GM12891 (cell line): ENCODE measurements around the gene CYP27B1.
A peak's percentile ranks its signal among the peaks of the same experiment; 100 is the strongest.

Experiments used
- DNase-seq: peaks from one replicate; pipeline ENCODE4 v3.0.0; 2011; ENCODE audit warnings: low spot score; ENCODE audit not compliant: insufficient read length
- FAIRE-seq: peaks from 2 replicates; lab custom pipeline; 2011; peaks lifted over from hg19 to GRCh38; lab: Jason Lieb, UNC
- PAX5 ChIP-seq: IDR thresholded peaks from 2 replicates; pipeline ENCODE4 v1.6.1; 2011; ENCODE audit warnings: low read length, moderate library complexity, mild to moderate bottlenecking; ENCODE audit not compliant: insufficient read depth, severe bottlenecking
- POLR2A ChIP-seq: IDR thresholded peaks from 2 replicates; pipeline ENCODE4 v1.6.1; 2011; ENCODE audit warnings: low read depth, low read length, control low read depth
- POLR2AphosphoS5 ChIP-seq: IDR thresholded peaks from 2 replicates; pipeline ENCODE4 v1.6.1; 2011; ENCODE audit warnings: low read depth, low read length, control low read depth
- POU2F2 ChIP-seq: IDR thresholded peaks from 2 replicates; pipeline ENCODE4 v1.6.1; 2011; ENCODE audit warnings: low read depth, mild to moderate bottlenecking, control low read depth, low read length, moderate library complexity
- SPI1 ChIP-seq: IDR thresholded peaks from 2 replicates; pipeline ENCODE4 v1.6.1; 2011; ENCODE audit warnings: low read depth, low read length, control low read depth
- TAF1 ChIP-seq: IDR thresholded peaks from 2 replicates; pipeline ENCODE4 v1.6.1; 2011; ENCODE audit warnings: low read depth, low read length, control low read depth

The CYP27B1 gene

DNA sequence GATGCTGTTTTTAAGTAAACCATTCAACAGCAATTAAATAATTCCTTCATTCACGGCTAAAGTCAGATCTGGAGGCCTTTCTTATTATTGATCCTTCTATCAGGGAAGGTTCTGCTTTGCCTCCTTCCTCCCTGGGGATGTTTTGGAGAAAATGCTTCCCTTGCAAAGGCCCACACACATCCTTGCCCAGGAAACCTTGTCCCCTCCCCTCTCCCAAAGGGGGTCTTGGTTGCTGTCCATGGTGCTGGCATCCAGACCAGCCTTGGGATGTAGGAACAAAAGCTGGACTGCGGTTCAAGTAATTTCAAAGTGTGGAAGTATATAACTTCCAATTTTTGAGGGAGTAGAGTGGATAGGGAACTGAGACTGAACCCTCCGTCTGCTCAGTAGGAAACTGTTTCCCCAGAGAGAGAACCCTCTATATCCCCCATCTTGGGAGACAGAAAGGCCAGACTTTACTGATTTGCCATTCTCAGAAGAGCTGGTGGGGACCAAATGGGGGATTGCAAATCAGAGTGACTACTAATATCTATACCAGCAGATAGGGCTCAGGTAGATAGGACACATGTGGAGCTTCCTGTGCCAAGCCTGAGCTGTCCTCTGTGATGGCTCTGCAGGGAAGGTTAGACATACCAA is 6.4 kb downstream of the CYP27B1 start:
- DNase-seq = no peak
- TF ChIP-seq SPI1 = no peak
- no peak for TF ChIP-seq TAF1
- TF ChIP-seq POLR2AphosphoS5 = no peak
- TF ChIP-seq POU2F2 = no peak
- TF ChIP-seq POLR2A = no peak
- no peak for TF ChIP-seq PAX5

DNA sequence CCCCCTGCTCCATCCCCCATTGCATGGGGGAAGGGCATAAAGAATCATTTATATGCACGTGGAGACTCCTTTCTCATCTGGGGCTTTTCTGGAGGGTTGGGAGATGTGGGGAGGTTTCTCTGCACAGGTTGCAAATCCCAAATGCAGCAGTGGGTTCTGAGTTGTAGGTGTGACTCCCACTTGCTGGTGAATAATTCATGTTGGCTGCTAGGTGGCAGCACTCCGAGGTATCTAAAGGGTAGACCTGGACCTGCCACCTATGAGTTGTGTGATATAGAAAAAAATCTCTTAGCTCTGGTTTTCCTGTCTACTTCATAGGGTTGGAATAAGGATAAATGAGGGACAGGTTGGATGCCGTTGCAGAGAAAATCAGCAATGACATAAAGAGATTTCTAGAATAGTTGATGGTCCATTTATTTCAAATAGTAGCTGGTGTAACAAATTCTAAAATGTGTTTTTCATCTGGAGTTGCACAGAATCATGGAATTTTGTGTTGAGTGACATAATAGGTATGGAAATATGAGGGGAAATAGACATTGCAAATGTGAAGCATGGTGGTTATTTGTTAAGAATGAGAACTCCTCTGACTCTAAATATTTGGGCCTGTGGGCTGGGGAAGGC is 7.4 kb downstream of the CYP27B1 start:
- DNase-seq (no peak), FAIRE-seq (peak; percentile 43)
- TF ChIP-seq POU2F2 (0 out of 2 replicates have a peak, but pooled peaks have one; percentile 12), TAF1 (no peak)

More for the DNA sequence above, 6.4 kb downstream of the CYP27B1 start:
- FAIRE-seq = no peak

DNA sequence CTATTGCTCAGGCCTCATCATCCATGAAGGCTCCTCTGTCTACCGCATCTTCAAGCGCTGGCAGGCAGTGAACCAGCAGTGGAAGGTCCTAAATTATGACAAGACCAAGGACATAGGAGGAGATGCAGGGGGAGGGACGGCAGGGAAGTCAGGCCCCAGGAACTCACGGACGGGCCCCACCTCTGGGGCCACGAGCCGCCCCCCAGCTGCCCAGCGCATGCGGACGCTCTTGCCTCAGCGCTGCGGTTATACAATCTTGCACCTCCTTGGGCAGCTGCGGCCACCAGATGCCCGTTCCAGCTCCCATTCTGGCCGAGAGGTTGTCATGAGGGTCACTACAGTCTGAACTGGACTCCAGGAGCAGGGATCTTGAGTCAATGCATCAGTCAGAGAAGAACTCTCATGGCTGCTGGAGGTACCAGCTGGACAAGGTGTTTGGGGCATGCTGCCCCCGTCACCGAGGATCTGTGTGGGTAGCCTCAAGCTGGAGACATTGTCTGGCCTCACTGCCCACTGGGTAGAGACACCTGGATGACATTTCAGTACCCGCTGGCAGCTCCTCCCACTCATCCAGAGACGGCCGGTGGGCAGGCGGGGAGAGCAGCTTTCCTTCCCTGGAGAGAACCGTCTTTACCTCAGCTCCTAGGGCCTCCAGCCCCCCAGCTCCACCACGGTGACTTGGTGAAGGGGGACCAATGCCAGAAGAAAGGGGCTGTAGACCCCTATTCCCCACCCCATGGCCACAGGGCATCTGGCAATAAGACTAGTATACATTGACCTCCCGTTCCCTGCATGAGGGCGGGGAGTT is 8.1 kb downstream of the CYP27B1 start:
- FAIRE-seq (no peak), DNase-seq (no peak)
- TF ChIP-seq SPI1 (no peak), POU2F2 (no peak), POLR2AphosphoS5 (no peak), PAX5 (no peak), POLR2A (no peak), TAF1 (no peak)

DNA sequence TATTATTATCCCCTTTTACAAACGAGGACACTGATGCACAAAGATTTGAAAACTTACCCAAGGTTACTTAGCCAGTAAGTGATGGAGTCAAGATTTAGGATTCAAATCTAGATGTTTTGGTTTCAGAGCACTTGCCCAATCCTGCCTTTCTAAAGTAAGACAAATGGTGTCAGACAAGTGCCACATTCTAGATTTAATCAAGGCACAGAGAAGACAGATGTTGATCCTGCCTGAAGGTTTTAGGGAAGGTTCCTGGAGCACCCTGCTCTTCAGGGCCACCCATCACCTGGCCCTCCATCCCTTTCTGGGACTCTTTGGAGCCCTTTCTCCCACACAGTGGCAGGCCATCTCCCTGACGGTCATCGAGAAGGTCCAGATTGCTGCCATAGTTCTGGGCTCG is 9.1 kb downstream of the CYP27B1 start:
- FAIRE-seq (no peak), DNase-seq (no peak)
- TF ChIP-seq POLR2AphosphoS5 (no peak), PAX5 (no peak), SPI1 (no peak), POU2F2 (no peak)

DNA sequence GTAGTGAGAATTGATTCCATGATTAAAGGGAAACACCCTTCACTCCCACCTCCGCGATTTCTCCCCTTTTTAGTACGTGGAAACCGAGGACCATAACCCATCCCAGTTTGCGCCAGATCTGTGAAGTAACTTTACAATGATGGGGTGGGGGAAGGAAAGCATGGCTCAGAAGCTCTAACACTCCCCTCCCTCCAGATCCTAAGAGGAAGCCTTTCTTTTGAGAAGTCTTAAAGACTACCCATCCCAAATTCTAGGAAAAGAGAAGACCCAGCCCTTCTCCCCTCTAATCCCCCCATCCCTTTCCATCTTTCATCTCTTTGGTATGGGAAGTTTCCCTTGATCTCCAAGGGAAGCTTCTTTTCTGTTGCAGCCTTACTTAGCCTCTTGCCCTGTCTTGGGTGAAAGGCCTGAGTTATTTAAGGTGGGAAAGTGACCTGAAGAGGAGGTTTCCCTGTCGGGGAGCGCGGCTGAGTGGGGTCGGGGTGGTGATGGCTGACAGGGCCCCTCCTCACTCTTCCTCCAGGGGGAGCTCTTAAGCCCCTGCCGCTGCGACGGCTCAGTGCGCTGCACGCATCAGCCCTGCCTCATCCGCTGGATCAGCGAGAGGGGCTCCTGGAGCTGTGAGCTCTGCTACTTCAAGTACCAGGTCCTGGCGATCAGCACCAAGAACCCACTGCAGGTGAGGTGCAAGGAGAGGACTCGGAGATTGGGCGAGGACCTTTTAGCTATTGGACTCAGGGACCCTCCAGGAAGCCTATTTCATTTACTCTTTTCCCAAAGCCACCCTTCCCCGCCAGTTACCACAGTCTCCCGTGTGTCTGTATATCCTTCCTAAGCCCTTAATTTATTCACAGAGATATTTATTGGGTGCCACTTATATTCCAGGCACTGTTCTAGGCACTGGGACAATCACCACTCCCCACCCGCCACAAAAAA is 10.2 kb downstream of the CYP27B1 start:
- peak; percentile 64 for DNase-seq
- FAIRE-seq = peak; percentile 35
- no peak for TF ChIP-seq POLR2A
- TF ChIP-seq POU2F2 = no peak
- TF ChIP-seq PAX5 = no peak
- TF ChIP-seq TAF1 = no peak
- TF ChIP-seq SPI1 = no peak
- TF ChIP-seq POLR2AphosphoS5 = no peak

DNA sequence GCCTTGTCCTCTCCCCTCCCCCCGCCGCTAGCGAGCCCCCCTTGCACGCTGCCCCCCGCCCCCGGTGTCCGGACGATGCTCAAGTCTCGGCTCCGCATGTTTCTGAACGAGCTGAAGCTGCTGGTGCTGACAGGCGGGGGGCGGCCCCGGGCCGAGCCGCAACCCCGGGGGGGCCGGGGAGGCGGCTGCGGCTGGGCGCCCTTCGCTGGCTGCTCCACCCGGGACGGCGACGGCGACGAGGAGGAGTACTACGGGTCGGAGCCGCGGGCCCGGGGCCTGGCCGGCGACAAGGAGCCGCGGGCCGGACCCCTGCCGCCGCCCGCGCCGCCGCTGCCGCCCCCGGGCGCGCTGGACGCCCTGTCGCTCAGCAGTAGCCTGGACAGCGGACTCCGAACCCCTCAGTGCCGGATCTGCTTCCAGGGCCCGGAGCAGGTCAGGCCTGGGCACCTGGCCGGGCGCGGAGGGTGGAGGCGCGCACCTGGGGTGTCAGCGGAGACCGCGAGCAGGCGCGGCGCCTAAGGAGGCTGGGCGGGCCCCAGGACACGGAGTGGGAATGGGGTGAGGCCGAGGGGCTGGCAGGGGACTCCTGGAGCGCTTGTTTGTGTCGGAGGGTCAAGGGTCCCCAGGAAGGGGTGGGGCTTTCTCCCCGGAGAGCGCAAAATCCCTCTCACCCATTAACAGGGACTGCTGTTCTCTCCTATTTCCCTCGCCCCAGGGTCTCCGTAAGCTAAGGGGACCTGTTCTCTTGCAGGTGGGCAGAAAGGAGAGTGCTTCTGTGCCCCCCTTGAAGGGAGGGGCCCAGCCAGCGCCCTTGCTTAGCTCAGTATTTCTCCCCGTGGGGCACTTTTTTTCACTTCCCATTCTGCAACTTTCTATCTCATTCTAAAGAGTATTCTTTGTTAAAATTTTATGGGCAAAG is 11.2 kb downstream of the CYP27B1 start:
- TF ChIP-seq TAF1 (no peak), PAX5 (no peak), SPI1 (peak; percentile 72), POLR2A (no peak)
- no peak for DNase-seq
- no peak for FAIRE-seq

DNA sequence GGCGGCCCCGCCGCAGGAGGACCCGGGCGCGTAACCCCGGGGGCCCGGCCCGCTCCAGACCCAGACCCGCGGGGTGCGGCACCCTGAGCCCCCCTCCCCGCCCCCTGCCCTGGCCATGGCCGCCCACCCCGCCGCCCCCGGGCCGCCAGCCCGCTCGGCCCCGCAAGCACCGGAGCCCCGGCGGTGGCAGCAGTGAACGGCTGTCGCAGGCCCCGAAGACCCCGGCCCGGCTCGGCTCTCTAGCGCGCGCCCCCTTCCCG is 11.8 kb downstream of the CYP27B1 start:
- no peak for DNase-seq
- TF ChIP-seq SPI1 (no peak), POLR2A (no peak), PAX5 (no peak), TAF1 (no peak), POU2F2 (no peak), POLR2AphosphoS5 (no peak)
- no peak for FAIRE-seq

DNA sequence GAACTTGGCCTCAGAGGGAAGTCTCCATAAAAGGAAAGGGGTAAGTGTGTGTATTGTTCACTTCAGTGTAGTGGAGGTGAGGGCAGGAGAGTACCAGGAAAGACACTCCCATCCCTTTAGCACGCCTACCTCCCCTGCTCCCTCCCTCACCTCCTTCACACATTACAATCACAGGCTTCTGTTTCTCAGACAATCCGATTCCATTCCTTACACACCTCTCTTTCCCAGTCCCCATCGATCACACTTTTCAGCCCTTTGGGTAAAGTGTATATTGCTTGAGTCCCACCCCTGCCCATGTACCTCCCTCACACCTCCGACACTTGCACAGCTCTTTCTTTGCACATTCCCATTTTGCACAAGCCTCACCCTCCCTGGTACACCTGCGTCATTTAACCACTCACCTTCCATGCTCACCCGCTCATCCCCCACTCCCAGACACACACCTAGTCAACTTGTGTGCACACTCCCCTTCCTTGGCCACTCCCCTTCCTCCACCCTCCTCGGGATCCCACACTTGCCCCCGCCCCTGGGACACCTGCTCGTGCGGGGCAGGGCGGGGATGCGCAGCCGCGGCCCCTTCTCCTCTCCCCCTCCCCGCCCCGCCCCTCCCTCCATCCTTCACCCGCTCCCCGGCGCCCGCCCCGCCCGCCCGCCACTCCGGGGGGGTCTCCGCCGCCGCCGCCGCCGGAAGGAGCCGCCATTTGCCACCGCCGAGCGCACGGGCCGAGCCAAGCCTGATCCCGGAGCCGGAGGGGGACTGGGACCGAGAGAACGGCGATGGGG is 12.3 kb downstream of the CYP27B1 start, which contains the start of gene MARCHF9:
Gene MARCHF9, plus strand, starts transcription at position 693 of the 783 bp plus-strand sequence. CDS start 426 bp downstream, outside the sequence.
- DNase-seq (peak; percentile 71), FAIRE-seq (peak; percentile 87)
- TF ChIP-seq PAX5 (no peak), POLR2A (no peak), SPI1 (no peak), POLR2AphosphoS5 (no peak), TAF1 (no peak), POU2F2 (no peak)
